ENCODE measurements around the gene SPATA32. TPM values are rescaled to one million over a fixed set of nuclear protein-coding genes. Genes with fewer than 3 reads are reported as not detected.

The SPATA32 gene
- total and polyA plus RNA-seq, 2 donors, result 0.05 to 0.21 TPM

GRCh38 chr17:45288825-45289224 is 26.9 kb upstream of the SPATA32 start:
- no peaks in the 10 kb centered on the region for H3K27me3 ChIP-seq (ENCODE audit: control insufficient read depth in 2 of 2, insufficient read depth in 1 of 2, low read length in 1 of 2)
- no peak overlapping the region for H3K4me3 ChIP-seq (ENCODE audit: low read length in 2 of 2)
- H3K9me3 ChIP-seq (ENCODE audit: control insufficient read depth in 2 of 2, insufficient read depth in 1 of 2, low read length in 1 of 2), result peaks cover 0 to 4% of the 10 kb centered on the region in 2 donors
- peak overlapping the region in 1 of 2 donors; percentile 64 for H3K27ac ChIP-seq (ENCODE audit: low read depth in 1 of 2, low read length in 1 of 2)
- 94% methylated on average over 10 of the region's 10 CpGs for WGBS
- H3K36me3 ChIP-seq (ENCODE audit: control insufficient read depth in 2 of 2, insufficient read depth in 2 of 2, low read length in 1 of 2), result peaks cover 64 to 73% of the 10 kb centered on the region in 2 donors
- H3K4me1 ChIP-seq (ENCODE audit: control insufficient read depth in 2 of 2, insufficient read depth in 2 of 2, low read length in 2 of 2), result peaks cover 0 to 51% of the 10 kb centered on the region in 2 donors
- DNase-seq (ENCODE audit: low read depth in 6 of 9, low spot score in 9 of 9), result no peak

GRCh38 chr17:45287526-45288500 is 25.9 kb upstream of the SPATA32 start:
- 90% methylated on average over 10 of the region's 10 CpGs for WGBS
- no peaks in the 10 kb centered on the region for H3K27me3 ChIP-seq (ENCODE audit: control insufficient read depth in 2 of 2, insufficient read depth in 1 of 2, low read length in 1 of 2)
- no peaks in the 10 kb centered on the region for H3K9me3 ChIP-seq (ENCODE audit: control insufficient read depth in 2 of 2, insufficient read depth in 1 of 2, low read length in 1 of 2)
- peaks cover 70 to 79% of the 10 kb centered on the region in 2 donors for H3K36me3 ChIP-seq (ENCODE audit: control insufficient read depth in 2 of 2, insufficient read depth in 2 of 2, low read length in 1 of 2)
- no peak for DNase-seq (ENCODE audit: low read depth in 6 of 9, low spot score in 9 of 9)
- H3K4me3 ChIP-seq (ENCODE audit: low read length in 2 of 2), result no peak overlapping the region
- peak overlapping the region; percentile 43 to 64 for H3K27ac ChIP-seq (ENCODE audit: low read depth in 1 of 2, low read length in 1 of 2)
- peaks cover 0 to 47% of the 10 kb centered on the region in 2 donors for H3K4me1 ChIP-seq (ENCODE audit: control insufficient read depth in 2 of 2, insufficient read depth in 2 of 2, low read length in 2 of 2)

- Histone ChIP-seq H3K9me3 (ENCODE audit: control insufficient read depth in 2 of 2, insufficient read depth in 1 of 2, low read length in 1 of 2) (no peaks in the 10 kb centered on the region), H3K36me3 (ENCODE audit: control insufficient read depth in 2 of 2, insufficient read depth in 2 of 2, low read length in 1 of 2) (peaks cover 68 to 81% of the 10 kb centered on the region in 2 donors), H3K4me3 (ENCODE audit: low read length in 2 of 2) (no peak overlapping the region), H3K27ac (ENCODE audit: low read depth in 1 of 2, low read length in 1 of 2) (no peak overlapping the region), H3K4me1 (ENCODE audit: control insufficient read depth in 2 of 2, insufficient read depth in 2 of 2, low read length in 2 of 2) (peaks cover 0 to 40% of the 10 kb centered on the region in 2 donors), H3K27me3 (ENCODE audit: control insufficient read depth in 2 of 2, insufficient read depth in 1 of 2, low read length in 1 of 2) (no peaks in the 10 kb centered on the region)
- DNase-seq (ENCODE audit: low read depth in 6 of 9, low spot score in 9 of 9), result no peak
- 95% methylated on average over 5 of the region's 5 CpGs for WGBS
Observed at GRCh38 chr17:45286286-45286685, 24.4 kb upstream of the SPATA32 start.

- peak in 1 of 9 donors; percentile 34 for DNase-seq (ENCODE audit: low read depth in 6 of 9, low spot score in 9 of 9)
- 90% methylated on average over 21 of the region's 21 CpGs for WGBS
- H3K4me3 ChIP-seq (ENCODE audit: low read length in 2 of 2), result no peak overlapping the region
- H3K36me3 ChIP-seq (ENCODE audit: control insufficient read depth in 2 of 2, insufficient read depth in 2 of 2, low read length in 1 of 2), result peaks cover 60 to 69% of the 10 kb centered on the region in 2 donors
- H3K27me3 ChIP-seq (ENCODE audit: control insufficient read depth in 2 of 2, insufficient read depth in 1 of 2, low read length in 1 of 2), result no peaks in the 10 kb centered on the region
- peaks cover 0 to 22% of the 10 kb centered on the region in 2 donors for H3K4me1 ChIP-seq (ENCODE audit: control insufficient read depth in 2 of 2, insufficient read depth in 2 of 2, low read length in 2 of 2)
- H3K27ac ChIP-seq (ENCODE audit: low read depth in 1 of 2, low read length in 1 of 2), result peak overlapping the region in 1 of 2 donors; percentile 66
- no peaks in the 10 kb centered on the region for H3K9me3 ChIP-seq (ENCODE audit: control insufficient read depth in 2 of 2, insufficient read depth in 1 of 2, low read length in 1 of 2)
Observed at GRCh38 chr17:45284176-45285140, 22.6 kb upstream of the SPATA32 start.

- H3K9me3 ChIP-seq (ENCODE audit: control insufficient read depth in 2 of 2, insufficient read depth in 1 of 2, low read length in 1 of 2), result no peaks in the 10 kb centered on the region
- H3K27ac ChIP-seq (ENCODE audit: low read depth in 1 of 2, low read length in 1 of 2), result peak overlapping the region in 1 of 2 donors; percentile 66
- no peaks in the 10 kb centered on the region for H3K27me3 ChIP-seq (ENCODE audit: control insufficient read depth in 2 of 2, insufficient read depth in 1 of 2, low read length in 1 of 2)
- 87% methylated on average over 10 of the region's 10 CpGs for WGBS
- H3K4me3 ChIP-seq (ENCODE audit: low read length in 2 of 2), result no peak overlapping the region
- DNase-seq (ENCODE audit: low read depth in 6 of 9, low spot score in 9 of 9), result no peak
- peaks cover 0 to 20% of the 10 kb centered on the region in 2 donors for H3K4me1 ChIP-seq (ENCODE audit: control insufficient read depth in 2 of 2, insufficient read depth in 2 of 2, low read length in 2 of 2)
- peaks cover 53 to 61% of the 10 kb centered on the region in 2 donors for H3K36me3 ChIP-seq (ENCODE audit: control insufficient read depth in 2 of 2, insufficient read depth in 2 of 2, low read length in 1 of 2)
Observed at GRCh38 chr17:45283711-45284110, 21.8 kb upstream of the SPATA32 start.

GRCh38 chr17:45282683-45283644 is 21.1 kb upstream of the SPATA32 start:
- Histone ChIP-seq H3K27me3 (ENCODE audit: control insufficient read depth in 2 of 2, insufficient read depth in 1 of 2, low read length in 1 of 2) (no peaks in the 10 kb centered on the region), H3K36me3 (ENCODE audit: control insufficient read depth in 2 of 2, insufficient read depth in 2 of 2, low read length in 1 of 2) (peaks cover 46 to 58% of the 10 kb centered on the region in 2 donors), H3K9me3 (ENCODE audit: control insufficient read depth in 2 of 2, insufficient read depth in 1 of 2, low read length in 1 of 2) (no peaks in the 10 kb centered on the region), H3K4me3 (ENCODE audit: low read length in 2 of 2) (no peak overlapping the region), H3K4me1 (ENCODE audit: control insufficient read depth in 2 of 2, insufficient read depth in 2 of 2, low read length in 2 of 2) (peaks cover 0 to 18% of the 10 kb centered on the region in 2 donors), H3K27ac (ENCODE audit: low read depth in 1 of 2, low read length in 1 of 2) (peak overlapping the region; percentile 22 to 69)
- no peak for DNase-seq (ENCODE audit: low read depth in 6 of 9, low spot score in 9 of 9)
- 89% methylated on average over 21 of the region's 21 CpGs for WGBS

- no peaks in the 10 kb centered on the region for H3K9me3 ChIP-seq (ENCODE audit: control insufficient read depth in 2 of 2, insufficient read depth in 1 of 2, low read length in 1 of 2)
- peaks cover 0 to 20% of the 10 kb centered on the region in 2 donors for H3K4me1 ChIP-seq (ENCODE audit: control insufficient read depth in 2 of 2, insufficient read depth in 2 of 2, low read length in 2 of 2)
- H3K27ac ChIP-seq (ENCODE audit: low read depth in 1 of 2, low read length in 1 of 2), result peak overlapping the region in 1 of 2 donors; percentile 31
- H3K36me3 ChIP-seq (ENCODE audit: control insufficient read depth in 2 of 2, insufficient read depth in 2 of 2, low read length in 1 of 2), result peaks cover 24 to 40% of the 10 kb centered on the region in 2 donors
- DNase-seq (ENCODE audit: low read depth in 6 of 9, low spot score in 9 of 9), result no peak
- WGBS, result 97% methylated on average over 3 of the region's 3 CpGs
- no peaks in the 10 kb centered on the region for H3K27me3 ChIP-seq (ENCODE audit: control insufficient read depth in 2 of 2, insufficient read depth in 1 of 2, low read length in 1 of 2)
- H3K4me3 ChIP-seq (ENCODE audit: low read length in 2 of 2), result no peak overlapping the region
Observed at GRCh38 chr17:45279898-45280297, 18.0 kb upstream of the SPATA32 start.

GRCh38 chr17:45277992-45278391 is 16.1 kb upstream of the SPATA32 start:
- 91% methylated on average over 7 of the region's 7 CpGs for WGBS
- Histone ChIP-seq H3K4me3 (ENCODE audit: low read length in 2 of 2) (no peak overlapping the region), H3K36me3 (ENCODE audit: control insufficient read depth in 2 of 2, insufficient read depth in 2 of 2, low read length in 1 of 2) (peaks cover 20 to 38% of the 10 kb centered on the region in 2 donors), H3K4me1 (ENCODE audit: control insufficient read depth in 2 of 2, insufficient read depth in 2 of 2, low read length in 2 of 2) (peaks cover 0 to 11% of the 10 kb centered on the region in 2 donors), H3K27me3 (ENCODE audit: control insufficient read depth in 2 of 2, insufficient read depth in 1 of 2, low read length in 1 of 2) (no peaks in the 10 kb centered on the region), H3K9me3 (ENCODE audit: control insufficient read depth in 2 of 2, insufficient read depth in 1 of 2, low read length in 1 of 2) (no peaks in the 10 kb centered on the region), H3K27ac (ENCODE audit: low read depth in 1 of 2, low read length in 1 of 2) (peak overlapping the region in 1 of 2 donors; percentile 66)
- no peak for DNase-seq (ENCODE audit: low read depth in 6 of 9, low spot score in 9 of 9)

All from thymus (tissue), 11 donors.